GM19468 (cell line): ENCODE measurements around the gene CPNE6.
"Not testable (repeated sequence)": the region's sequence is repeated elsewhere in the genome, so short reads cannot be mapped to it uniquely, and the experiment has no call there.

Source experiments
- ATAC-seq: cut with Tn5 transposase; IDR thresholded peaks from one replicate; pipeline ENCODE4 v1.9.1; 2021; ENCODE audit warnings: mild to moderate bottlenecking, moderate library complexity, moderate number of reproducible peaks; ENCODE audit not compliant: unreplicated experiment; ENCODE audit errors: extremely low read depth

Gene CPNE6

GRCh38 chr14:24071144-24071697 is at the start of gene CPNE6:
Gene CPNE6, plus strand, starts transcription at chr14:24071562. Its CDS starts 1,375 bp downstream, at chr14:24072937.
- ATAC-seq, result no peak

GRCh38 chr14:24024939-24025418 is 46.4 kb upstream of the CPNE6 start:
- ATAC-seq, result not testable (repeated sequence)

- ATAC-seq, result not testable (repeated sequence)
Observed at GRCh38 chr14:24029687-24030086, 41.7 kb upstream of the CPNE6 start.

- ATAC-seq, result not testable (repeated sequence)
Observed at GRCh38 chr14:24031331-24031730, 40.0 kb upstream of the CPNE6 start.

- no peak for ATAC-seq
Observed at GRCh38 chr14:24032727-24033418, 38.5 kb upstream of the CPNE6 start.

GRCh38 chr14:24035769-24036168 is 35.6 kb upstream of the CPNE6 start:
- ATAC-seq, result not testable (repeated sequence)

GRCh38 chr14:24036169-24036962 is 35.0 kb upstream of the CPNE6 start:
- no peak for ATAC-seq

- not testable (repeated sequence) for ATAC-seq
Observed at GRCh38 chr14:24036963-24037657, 34.3 kb upstream of the CPNE6 start.

GRCh38 chr14:24037658-24038037 is 33.7 kb upstream of the CPNE6 start:
- ATAC-seq, result no peak

- ATAC-seq, result no peak
Observed at GRCh38 chr14:24038686-24039085, 32.7 kb upstream of the CPNE6 start.

- ATAC-seq, result no peak
Observed at GRCh38 chr14:24040692-24041091, 30.7 kb upstream of the CPNE6 start.

GRCh38 chr14:24042746-24043145 is 28.6 kb upstream of the CPNE6 start:
- ATAC-seq, result no peak

- ATAC-seq, result not testable (repeated sequence)
Observed at GRCh38 chr14:24049002-24049401, 22.4 kb upstream of the CPNE6 start.

- not testable (repeated sequence) for ATAC-seq
Observed at GRCh38 chr14:24050753-24051152, 20.6 kb upstream of the CPNE6 start.

- ATAC-seq, result no peak
Observed at GRCh38 chr14:24051176-24051788, 20.1 kb upstream of the CPNE6 start.

- no peak for ATAC-seq
Observed at GRCh38 chr14:24051789-24052655, 19.3 kb upstream of the CPNE6 start, which contains the start of gene CARMIL3. Gene CARMIL3, plus strand, starts transcription at chr14:24052009. Its CDS starts 145 bp downstream, at chr14:24052154.

GRCh38 chr14:24052656-24053547 is 18.5 kb upstream of the CPNE6 start:
- no peak for ATAC-seq
